ENCODE measurements around the gene NOX1.
A peak's percentile ranks its signal among the peaks of the same experiment; 100 is the strongest.

Gene NOX1

GRCh38 chrX:100830143-100830542 is 44.0 kb downstream of the NOX1 start:
- no peaks in the 10 kb centered on the region; the same call in none of the 2 replicates for H3K36me3 ChIP-seq

GRCh38 chrX:100829730-100830129 is 44.4 kb downstream of the NOX1 start:
- TF ChIP-seq CTCF (IDR thresholded peaks at IDR 0.05; ENCODE audit: low read depth, low read length) = no peak
- no peak for DNase-seq
- no peaks in the 10 kb centered on the region for H3K27me3 ChIP-seq
- H3K4me1 ChIP-seq = no peaks in the 10 kb centered on the region
- no peak overlapping the region for H3K4me3 ChIP-seq (ENCODE audit: low read depth, low read length)
- no peaks in the 10 kb centered on the region; the same call in none of the 2 replicates for H3K36me3 ChIP-seq
- H3K9me3 ChIP-seq = no peaks in the 10 kb centered on the region

More at GRCh38 chrX:100830143-100830542, 44.0 kb downstream of the NOX1 start:
- Histone ChIP-seq H3K9me3 (no peaks in the 10 kb centered on the region), H3K4me3 (ENCODE audit: low read depth, low read length) (no peak overlapping the region), H3K4me1 (no peaks in the 10 kb centered on the region), H3K27me3 (no peaks in the 10 kb centered on the region)
- no peak for DNase-seq
- no peak for TF ChIP-seq CTCF (IDR thresholded peaks at IDR 0.05; ENCODE audit: low read depth, low read length)

GRCh38 chrX:100819837-100820666 is 54.1 kb downstream of the NOX1 start, which contains the start of gene CSTF2:
Gene CSTF2 (plus strand): TSS chrX:100820391. CDS start chrX:100820417, 26 bp downstream.
- Histone ChIP-seq H3K36me3 (peaks cover 5% of the 10 kb centered on the region; the same call in 1 of the 2 replicates), H3K4me1 (no peaks in the 10 kb centered on the region), H3K4me3 (ENCODE audit: low read depth, low read length) (peak within 1 kb of the TSS; percentile 90), H3K9me3 (no peaks in the 10 kb centered on the region), H3K27me3 (no peaks in the 10 kb centered on the region; the same call in 1 of the 2 replicates)
- DNase-seq = peak; percentile 82
- TF ChIP-seq CTCF (IDR thresholded peaks at IDR 0.05; ENCODE audit: low read depth, low read length) = 0 out of 2 replicates have a peak, but pooled peaks have one; percentile 4

- DNase-seq = no peak
- Histone ChIP-seq H3K27me3 (no peaks in the 10 kb centered on the region; the same call in 1 of the 2 replicates), H3K4me3 (ENCODE audit: low read depth, low read length) (peak overlapping the region; percentile 90), H3K9me3 (no peaks in the 10 kb centered on the region), H3K4me1 (no peaks in the 10 kb centered on the region), H3K36me3 (peaks cover 5% of the 10 kb centered on the region; the same call in 1 of the 2 replicates)
- no peak for TF ChIP-seq CTCF (IDR thresholded peaks at IDR 0.05; ENCODE audit: low read depth, low read length)
Observed at GRCh38 chrX:100819534-100819836, 54.7 kb downstream of the NOX1 start.

- Histone ChIP-seq H3K27me3 (no peaks in the 10 kb centered on the region; the same call in 1 of the 2 replicates), H3K4me3 (ENCODE audit: low read depth, low read length) (no peak overlapping the region), H3K9me3 (no peaks in the 10 kb centered on the region), H3K4me1 (no peaks in the 10 kb centered on the region), H3K36me3 (no peaks in the 10 kb centered on the region)
- no peak for TF ChIP-seq CTCF (IDR thresholded peaks at IDR 0.05; ENCODE audit: low read depth, low read length)
- DNase-seq = no peak
Observed at GRCh38 chrX:100817340-100817739, 56.8 kb downstream of the NOX1 start.

All from BE2C (cell line).